Thoracic aorta (tissue), 2 donors: ENCODE measurements around the gene RNU6-9. TPM values are rescaled to one million over a fixed set of nuclear protein-coding genes. Genes with fewer than 3 reads are reported as not detected.
"Not testable (repeated sequence)": the region's sequence is repeated elsewhere in the genome, so short reads cannot be mapped to it uniquely, and the experiment has no call there.

Source experiments
- ATAC-seq: fragments of 150-250 bp; one replicate; pipeline ENCODE4 v1.8.0; 2017; ENCODE audit warnings: low read depth; ENCODE audit not compliant: insufficient number of reproducible peaks, low FRiP score
- DNase-seq: peaks from one replicate; pipeline ENCODE4 v3.0.0-alpha.2; 2020; ENCODE audit warnings: low spot score
- H3K27ac ChIP-seq, 2 donors: fragments of 200-600 bp; sonication (generic); 1 replicate in 1 of 2; 2 replicates in 1 of 2; pipeline ENCODE4 v1.5.1; 2016; ENCODE audit warnings: mild to moderate bottlenecking in 2 of 2, moderate library complexity in 2 of 2
- H3K27me3 ChIP-seq: fragments of 200-600 bp; sonication (generic); replicated peaks from 2 replicates; pipeline ENCODE4 v1.6.0; 2016; ENCODE audit warnings: mild to moderate bottlenecking; ENCODE audit not compliant: insufficient read depth
- H3K36me3 ChIP-seq: fragments of 200-600 bp; sonication (generic); one replicate; pipeline ENCODE4 v1.5.1; 2016
- H3K4me1 ChIP-seq, 2 donors: fragments of 200-600 bp; sonication (generic); 1 replicate in 1 of 2; 2 replicates in 1 of 2; pipeline versions ENCODE4 v1.5.1 to v1.6.0; 2016; ENCODE audit warnings: low read depth in 2 of 2, mild to moderate bottlenecking in 1 of 2; ENCODE audit not compliant: control insufficient read depth in 1 of 2
- H3K4me3 ChIP-seq: fragments of 200-600 bp; sonication (generic); 2 replicates; pipeline ENCODE4 v1.5.1; 2016; ENCODE audit warnings: mild to moderate bottlenecking
- H3K9me3 ChIP-seq: fragments of 200-600 bp; sonication (generic); 2 replicates; pipeline ENCODE4 v1.5.1; 2016
- total RNA-seq, 2 donors: library from RNA; depleted of rRNA; stranded (reverse); fragments of >200 nt; gene quantifications; one replicate each; pipeline versions ENCODE4 v1.1.0 to v1.2.3, GENCODE V29; 2016
- TF ChIP-seq, protein P1 (sequence below): fragments of 200-600 bp; sonication (generic); IDR thresholded peaks from one replicate; pipeline ENCODE4 v1.5.1; 2019; ENCODE audit warnings: antibody characterized with exemption

The RNU6-9 gene
- total RNA-seq, 2 donors from 2014 or later: not detected

DNA sequence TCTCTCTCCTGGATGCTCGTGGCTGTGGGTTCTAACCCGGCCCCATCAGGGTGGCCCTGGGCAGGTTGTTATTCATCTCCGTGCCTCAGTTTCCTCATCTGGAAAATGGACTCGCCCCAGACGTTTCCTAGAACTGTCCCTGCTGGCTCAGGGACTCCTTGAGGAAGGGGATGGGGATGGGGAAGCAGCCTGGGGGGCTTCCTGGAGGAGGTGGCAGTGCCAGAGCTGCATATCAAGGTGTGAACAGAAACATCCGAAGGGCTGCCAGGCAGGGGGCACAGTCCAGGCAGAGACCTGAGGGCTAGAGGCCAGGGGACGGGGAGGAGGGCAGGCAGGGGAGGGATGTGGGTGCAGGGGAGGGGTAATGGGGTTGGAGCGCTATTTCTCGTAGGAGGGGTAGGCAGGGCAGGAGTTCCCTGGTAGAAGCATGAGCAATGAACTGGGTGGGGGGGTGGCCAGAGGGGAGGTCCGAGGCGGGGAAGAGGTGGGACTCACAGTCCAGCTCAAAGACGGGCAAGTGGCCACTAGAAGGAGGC, 44.8 kb upstream of the RNU6-9 start:
- no peaks in the 10 kb centered on the region for H3K36me3 ChIP-seq
- no peak for ATAC-seq
- no peaks in the 10 kb centered on the region for H3K9me3 ChIP-seq
- TF ChIP-seq, protein P1, sequence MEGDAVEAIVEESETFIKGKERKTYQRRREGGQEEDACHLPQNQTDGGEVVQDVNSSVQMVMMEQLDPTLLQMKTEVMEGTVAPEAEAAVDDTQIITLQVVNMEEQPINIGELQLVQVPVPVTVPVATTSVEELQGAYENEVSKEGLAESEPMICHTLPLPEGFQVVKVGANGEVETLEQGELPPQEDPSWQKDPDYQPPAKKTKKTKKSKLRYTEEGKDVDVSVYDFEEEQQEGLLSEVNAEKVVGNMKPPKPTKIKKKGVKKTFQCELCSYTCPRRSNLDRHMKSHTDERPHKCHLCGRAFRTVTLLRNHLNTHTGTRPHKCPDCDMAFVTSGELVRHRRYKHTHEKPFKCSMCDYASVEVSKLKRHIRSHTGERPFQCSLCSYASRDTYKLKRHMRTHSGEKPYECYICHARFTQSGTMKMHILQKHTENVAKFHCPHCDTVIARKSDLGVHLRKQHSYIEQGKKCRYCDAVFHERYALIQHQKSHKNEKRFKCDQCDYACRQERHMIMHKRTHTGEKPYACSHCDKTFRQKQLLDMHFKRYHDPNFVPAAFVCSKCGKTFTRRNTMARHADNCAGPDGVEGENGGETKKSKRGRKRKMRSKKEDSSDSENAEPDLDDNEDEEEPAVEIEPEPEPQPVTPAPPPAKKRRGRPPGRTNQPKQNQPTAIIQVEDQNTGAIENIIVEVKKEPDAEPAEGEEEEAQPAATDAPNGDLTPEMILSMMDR: no peak
- H3K27ac ChIP-seq: no peak overlapping the region
- peaks cover 1 to 15% of the 10 kb centered on the region in 2 donors for H3K4me1 ChIP-seq
- no peak overlapping the region for H3K4me3 ChIP-seq
- DNase-seq: no peak
- H3K27me3 ChIP-seq: peaks cover 7% of the 10 kb centered on the region

DNA sequence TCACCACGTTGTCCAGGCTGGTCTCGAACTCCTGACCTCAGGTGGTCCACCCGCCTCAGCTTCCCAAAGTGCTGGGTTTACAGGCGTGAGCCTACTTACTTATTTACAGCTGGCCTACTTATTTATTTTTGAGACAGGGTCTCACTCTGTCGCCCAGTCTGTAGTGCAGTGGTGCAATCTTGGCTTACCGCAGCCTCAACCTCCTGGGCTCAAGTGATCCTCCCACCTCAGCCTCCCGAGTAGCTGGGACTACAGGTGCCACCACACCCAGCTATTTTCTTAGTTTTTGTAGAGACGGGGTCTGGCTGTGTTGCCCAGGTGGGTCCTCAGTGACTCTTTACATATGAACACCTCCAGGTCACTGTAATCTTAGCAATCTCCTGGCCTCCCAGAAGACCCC, 44.1 kb upstream of the RNU6-9 start:
- not testable (repeated sequence) for H3K27ac ChIP-seq, H3K27me3 ChIP-seq

GRCh38 chr19:850221-850978, 42.9 kb upstream of the RNU6-9 start:
- peak; percentile 62 for ATAC-seq
- Histone ChIP-seq H3K9me3 (no peaks in the 10 kb centered on the region), H3K27me3 (peaks cover 7% of the 10 kb centered on the region), H3K36me3 (no peaks in the 10 kb centered on the region), H3K27ac (peak overlapping the region; percentile 19 to 28), H3K4me3 (peak overlapping the region; percentile 48), H3K4me1 (peaks cover 0 to 11% of the 10 kb centered on the region in 2 donors)
- TF ChIP-seq, protein P1: no peak
- peak; percentile 61 for DNase-seq

More for the DNA sequence above, 44.1 kb upstream of the RNU6-9 start:
- not testable (repeated sequence) for DNase-seq, H3K36me3 ChIP-seq, H3K4me3 ChIP-seq, ATAC-seq, H3K9me3 ChIP-seq
- peaks cover 0 to 11% of the 10 kb centered on the region in 2 donors for H3K4me1 ChIP-seq

DNA sequence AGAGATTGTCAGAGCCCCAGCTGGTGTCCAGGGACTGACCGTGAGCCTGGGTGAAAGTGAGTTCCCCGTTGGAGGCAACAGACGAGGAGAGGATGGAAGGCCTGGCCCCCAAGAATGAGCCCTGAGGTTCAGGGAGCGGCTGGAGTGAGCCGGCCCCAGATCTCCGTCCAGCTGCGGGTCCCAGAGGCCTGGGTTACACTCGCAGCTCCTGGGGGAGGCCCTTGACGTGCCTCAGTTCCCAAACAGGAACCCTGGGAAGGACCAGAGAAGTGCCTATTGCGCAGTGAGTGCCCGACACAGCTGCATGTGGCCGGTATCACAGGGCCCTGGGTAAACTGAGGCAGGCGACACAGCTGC, 42.3 kb upstream of the RNU6-9 start:
- H3K27me3 ChIP-seq: peaks cover 5% of the 10 kb centered on the region
- TF ChIP-seq, protein P1: no peak
- ATAC-seq: no peak
- H3K4me1 ChIP-seq: peaks cover 0 to 11% of the 10 kb centered on the region in 2 donors
- H3K4me3 ChIP-seq: peak overlapping the region; percentile 48
- H3K36me3 ChIP-seq: no peaks in the 10 kb centered on the region
- no peak for DNase-seq
- H3K27ac ChIP-seq: peak overlapping the region; percentile 19 to 28
- no peaks in the 10 kb centered on the region for H3K9me3 ChIP-seq

DNA sequence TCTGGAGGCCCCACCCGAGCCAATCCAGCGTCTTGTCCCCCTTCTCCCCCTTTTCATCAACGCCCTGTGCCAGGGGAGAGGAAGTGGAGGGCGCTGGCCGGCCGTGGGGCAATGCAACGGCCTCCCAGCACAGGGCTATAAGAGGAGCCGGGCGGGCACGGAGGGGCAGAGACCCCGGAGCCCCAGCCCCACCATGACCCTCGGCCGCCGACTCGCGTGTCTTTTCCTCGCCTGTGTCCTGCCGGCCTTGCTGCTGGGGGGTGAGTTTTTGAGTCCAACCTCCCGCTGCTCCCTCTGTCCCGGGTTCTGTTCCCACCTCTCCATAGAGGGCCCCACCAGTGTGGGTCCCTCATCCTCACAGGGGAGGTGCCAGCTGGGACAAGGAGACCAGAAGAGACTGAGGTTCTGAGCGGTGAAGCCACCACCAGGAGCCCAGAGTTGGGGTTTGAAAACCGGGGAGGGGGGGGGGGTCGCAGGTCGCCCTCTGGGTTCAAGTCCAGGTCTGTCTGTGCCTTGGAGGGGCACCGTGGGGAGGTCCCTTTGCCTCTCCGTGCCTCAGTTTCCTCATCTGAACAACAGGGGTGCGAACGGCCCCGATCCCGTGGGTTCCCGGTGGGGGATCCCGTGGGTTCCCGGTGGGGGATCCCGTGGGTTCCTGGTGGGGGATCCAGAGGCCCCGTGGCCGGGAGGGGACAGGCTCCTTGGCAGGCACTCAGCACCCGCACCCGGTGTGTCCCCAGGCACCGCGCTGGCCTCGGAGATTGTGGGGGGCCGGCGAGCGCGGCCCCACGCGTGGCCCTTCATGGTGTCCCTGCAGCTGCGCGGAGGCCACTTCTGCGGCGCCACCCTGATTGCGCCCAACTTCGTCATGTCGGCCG, 40.9 kb upstream of the RNU6-9 start, which contains the start of gene ELANE:
ELANE (plus strand) TSS at position 168 of the 878 bp plus-strand sequence; CDS start at position 194, 26 bp downstream.
- Histone ChIP-seq H3K4me1 (peaks cover 0 to 11% of the 10 kb centered on the region in 2 donors), H3K36me3 (no peaks in the 10 kb centered on the region), H3K9me3 (no peaks in the 10 kb centered on the region), H3K4me3 (no peak within 1 kb of the TSS), H3K27ac (peak within 1 kb of the TSS in 1 of 2 donors; percentile 19), H3K27me3 (no peaks in the 10 kb centered on the region)
- TF ChIP-seq, protein P1: no peak
- no peak for ATAC-seq
- DNase-seq: no peak
